Central memory CD8-positive, alpha-beta T cell (primary cell): ENCODE data around the gene ELP5.

ENCODE experiments used
- ATAC-seq: fragments of 150-1000 bp; cut with Tn5 transposase; replicated peaks from 2 replicates; pipeline ENCODE4 v1.10.0; 2022; ENCODE audit warnings: mild to moderate bottlenecking, moderate FRiP score, moderate number of reproducible peaks; ENCODE audit not compliant: poor library complexity, severe bottlenecking; ENCODE audit errors: extremely low read depth
- DNase-seq, 2 donors: peaks; one replicate each; pipeline ENCODE4 v3.0.0; 2021; ENCODE audit warnings: low spot score in 2 of 2
- H3K27ac Mint-ChIP-seq: one replicate; pipeline ENCODE4 v1.8.0; 2022; ENCODE audit warnings: low read depth, mild to moderate bottlenecking, moderate library complexity, mixed read lengths
- H3K27me3 Mint-ChIP-seq: one replicate; pipeline ENCODE4 v1.8.0; 2022; ENCODE audit warnings: mixed read lengths
- H3K36me3 Mint-ChIP-seq: one replicate; pipeline ENCODE4 v1.8.0; 2022; ENCODE audit warnings: mild to moderate bottlenecking, moderate library complexity, mixed read lengths; ENCODE audit not compliant: insufficient read depth
- H3K4me1 Mint-ChIP-seq: one replicate; pipeline ENCODE4 v1.8.0; 2022; ENCODE audit warnings: mixed read lengths
- H3K4me3 Mint-ChIP-seq: one replicate; pipeline ENCODE4 v1.8.0; 2022; ENCODE audit warnings: mild to moderate bottlenecking, moderate library complexity, mixed read lengths
- H3K9me3 Mint-ChIP-seq: one replicate; pipeline ENCODE4 v1.8.0; 2022; ENCODE audit warnings: mixed read lengths

Gene ELP5

GRCh38 chr17:7214300-7215135, 37.5 kb upstream of the ELP5 start:
- Mint-ChIP-seq H3K27ac (peak overlapping the region; percentile 98), H3K36me3 (peaks cover 20% of the 10 kb centered on the region), H3K9me3 (no peaks in the 10 kb centered on the region), H3K4me3 (peak overlapping the region; percentile 86), H3K4me1 (peaks cover 43% of the 10 kb centered on the region), H3K27me3 (peaks cover 42% of the 10 kb centered on the region)
- DNase-seq (peak; percentile 97 to 98), ATAC-seq (peak; percentile 77)

DNA sequence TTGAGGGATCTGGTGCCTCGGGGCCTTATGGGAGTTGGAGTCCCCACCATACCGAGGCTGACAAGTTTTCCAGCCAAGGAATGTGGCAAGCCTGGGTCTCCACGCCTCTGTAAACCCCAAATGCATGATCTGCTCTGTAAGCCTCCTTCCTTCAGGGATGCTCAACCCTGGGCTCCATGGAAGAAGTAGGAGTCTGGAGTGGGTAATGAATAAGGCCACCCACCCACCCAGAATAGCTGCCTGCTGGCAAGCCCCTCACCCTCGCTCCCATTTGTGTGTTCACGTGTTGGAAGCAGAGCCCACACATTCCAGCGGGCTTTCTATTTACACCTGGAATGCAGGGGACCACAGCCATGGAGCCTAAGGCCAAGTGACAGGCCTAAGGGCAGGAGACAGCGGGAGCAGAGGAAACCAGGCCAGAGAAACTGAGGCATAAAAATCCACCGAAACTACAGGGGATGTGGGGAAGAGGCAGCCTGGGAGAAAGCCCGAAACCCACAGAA, 36.8 kb upstream of the ELP5 start:
- DNase-seq: no peak

GRCh38 chr17:7215652-7216180, 36.3 kb upstream of the ELP5 start:
- no peaks in the 10 kb centered on the region for H3K9me3 Mint-ChIP-seq
- peak overlapping the region; percentile 0 for H3K4me3 Mint-ChIP-seq
- H3K27me3 Mint-ChIP-seq: peaks cover 30% of the 10 kb centered on the region
- H3K36me3 Mint-ChIP-seq: peaks cover 20% of the 10 kb centered on the region
- peak overlapping the region; percentile 13 for H3K27ac Mint-ChIP-seq
- peaks cover 53% of the 10 kb centered on the region for H3K4me1 Mint-ChIP-seq
- ATAC-seq (no peak), DNase-seq (no peak)

More for the DNA sequence above, 36.8 kb upstream of the ELP5 start:
- H3K27ac Mint-ChIP-seq: peak overlapping the region; percentile 98
- H3K9me3 Mint-ChIP-seq: no peaks in the 10 kb centered on the region
- H3K36me3 Mint-ChIP-seq: peaks cover 20% of the 10 kb centered on the region
- peaks cover 48% of the 10 kb centered on the region for H3K4me1 Mint-ChIP-seq
- peak overlapping the region; percentile 86 for H3K4me3 Mint-ChIP-seq
- peaks cover 35% of the 10 kb centered on the region for H3K27me3 Mint-ChIP-seq
- ATAC-seq: no peak

GRCh38 chr17:7216242-7217112, 35.5 kb upstream of the ELP5 start:
- peaks cover 61% of the 10 kb centered on the region for H3K4me1 Mint-ChIP-seq
- DNase-seq: no peak
- peak overlapping the region; percentile 13 for H3K27ac Mint-ChIP-seq
- H3K27me3 Mint-ChIP-seq: peaks cover 22% of the 10 kb centered on the region
- H3K4me3 Mint-ChIP-seq: peak overlapping the region; percentile 0
- no peaks in the 10 kb centered on the region for H3K9me3 Mint-ChIP-seq
- H3K36me3 Mint-ChIP-seq: peaks cover 20% of the 10 kb centered on the region
- no peak for ATAC-seq

DNA sequence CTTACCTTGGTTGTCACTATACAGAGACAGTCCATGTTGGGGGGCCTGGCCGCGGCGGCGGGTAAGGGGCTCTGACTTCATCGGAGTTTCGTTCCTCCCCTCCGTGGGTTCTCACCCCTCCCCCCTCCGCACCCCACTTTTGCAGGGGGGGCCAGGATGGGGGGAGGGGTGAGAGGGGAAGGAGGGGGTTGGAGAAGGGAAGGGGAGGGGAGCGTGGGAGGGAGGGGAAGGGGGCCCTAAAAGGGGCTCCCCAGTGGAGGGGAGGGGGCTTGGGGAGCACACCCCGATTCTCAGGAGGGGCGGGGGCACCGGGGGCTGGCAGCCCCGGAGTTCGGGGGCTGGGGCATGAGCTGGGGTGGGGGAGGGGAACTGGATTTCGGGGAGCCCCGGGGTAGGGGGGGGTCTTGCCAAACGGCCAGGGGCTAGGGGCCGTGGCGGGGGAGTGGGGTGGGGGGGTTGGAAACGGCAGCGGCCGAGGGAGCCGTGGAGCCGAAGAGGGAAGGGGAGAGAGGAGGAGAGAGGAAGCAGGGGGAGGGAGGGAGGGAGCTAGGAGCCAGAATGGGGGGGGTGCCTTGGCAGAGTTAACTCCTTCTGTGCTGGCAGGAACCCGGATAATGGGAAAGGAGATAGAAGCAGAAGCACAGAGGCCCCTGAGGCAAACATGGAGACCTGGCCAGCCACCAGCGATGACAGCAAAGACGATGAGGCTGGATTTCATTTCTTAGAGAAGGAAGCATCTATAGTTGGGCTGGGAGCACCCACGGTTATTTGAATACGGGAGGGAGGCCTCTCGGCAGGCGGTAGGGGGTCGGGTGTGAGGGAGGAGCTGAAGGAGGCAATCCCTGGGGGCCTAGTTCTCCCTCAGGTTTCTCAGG, 34.7 kb upstream of the ELP5 start:
- H3K27ac Mint-ChIP-seq: no peak overlapping the region
- peaks cover 14% of the 10 kb centered on the region for H3K27me3 Mint-ChIP-seq
- peaks cover 20% of the 10 kb centered on the region for H3K36me3 Mint-ChIP-seq
- H3K4me1 Mint-ChIP-seq: peaks cover 63% of the 10 kb centered on the region
- no peak for DNase-seq
- H3K4me3 Mint-ChIP-seq: peak overlapping the region; percentile 29
- no peaks in the 10 kb centered on the region for H3K9me3 Mint-ChIP-seq
- no peak for ATAC-seq

GRCh38 chr17:7218166-7218565, 33.8 kb upstream of the ELP5 start:
- Mint-ChIP-seq H3K4me1 (peaks cover 63% of the 10 kb centered on the region), H3K27ac (no peak overlapping the region), H3K27me3 (peaks cover 10% of the 10 kb centered on the region), H3K4me3 (peak overlapping the region; percentile 98), H3K9me3 (no peaks in the 10 kb centered on the region), H3K36me3 (peaks cover 20% of the 10 kb centered on the region)
- no peak for DNase-seq
- ATAC-seq: no peak

GRCh38 chr17:7218758-7219157, 33.3 kb upstream of the ELP5 start:
- Mint-ChIP-seq H3K9me3 (no peaks in the 10 kb centered on the region), H3K27ac (peak overlapping the region; percentile 95), H3K36me3 (peaks cover 19% of the 10 kb centered on the region), H3K4me1 (peaks cover 57% of the 10 kb centered on the region), H3K4me3 (peak overlapping the region; percentile 98), H3K27me3 (peaks cover 4% of the 10 kb centered on the region)
- DNase-seq (no peak), ATAC-seq (no peak)

DNA sequence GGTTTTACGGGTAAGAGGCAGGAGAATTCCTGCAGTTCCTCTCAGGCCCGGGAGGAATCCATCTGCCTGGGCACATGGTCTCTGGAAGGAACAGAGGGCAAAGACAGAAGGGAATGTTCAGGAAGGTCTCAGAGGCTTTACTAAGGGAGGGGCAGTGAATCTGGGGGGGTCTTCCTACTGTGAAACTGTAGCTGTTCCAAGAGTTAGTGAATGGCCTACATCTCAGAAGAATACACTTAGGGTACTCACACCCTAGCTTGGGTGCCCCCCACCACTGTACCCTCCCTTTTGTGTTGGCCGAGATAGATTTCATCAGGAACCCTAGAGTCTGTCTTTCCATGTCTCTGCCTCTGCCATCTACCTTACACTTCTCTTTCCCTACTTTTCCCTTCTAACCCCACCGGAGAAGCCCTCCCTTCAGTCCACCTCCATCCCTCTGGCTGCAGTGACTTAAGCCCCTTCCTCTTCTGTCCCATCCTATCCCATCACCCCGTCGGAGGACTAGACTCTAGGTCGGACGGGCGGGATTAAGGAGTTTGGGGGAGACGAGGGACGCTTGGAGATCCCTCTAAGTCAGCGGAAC, 32.7 kb upstream of the ELP5 start:
- Mint-ChIP-seq H3K36me3 (peaks cover 14% of the 10 kb centered on the region), H3K4me1 (peaks cover 51% of the 10 kb centered on the region), H3K4me3 (peak overlapping the region; percentile 98), H3K27me3 (no peaks in the 10 kb centered on the region), H3K27ac (peak overlapping the region; percentile 95), H3K9me3 (no peaks in the 10 kb centered on the region)
- ATAC-seq (no peak), DNase-seq (no peak)

- Mint-ChIP-seq H3K4me3 (peak within 1 kb of the TSS; percentile 98), H3K27me3 (no peaks in the 10 kb centered on the region), H3K36me3 (peaks cover 8% of the 10 kb centered on the region), H3K4me1 (peaks cover 44% of the 10 kb centered on the region), H3K27ac (peak within 1 kb of the TSS; percentile 95), H3K9me3 (no peaks in the 10 kb centered on the region)
- ATAC-seq (peak; percentile 62), DNase-seq (peak; percentile 35 to 44)
Measured at GRCh38 chr17:7219812-7220592, 32.0 kb upstream of the ELP5 start, which contains the start of the genes ACADVL and DLG4. Gene ACADVL, plus strand, starts transcription at chr17:7219938. Its CDS starts 47 bp downstream, at chr17:7219985. Gene DLG4, minus strand, starts transcription at chr17:7219836.

DNA sequence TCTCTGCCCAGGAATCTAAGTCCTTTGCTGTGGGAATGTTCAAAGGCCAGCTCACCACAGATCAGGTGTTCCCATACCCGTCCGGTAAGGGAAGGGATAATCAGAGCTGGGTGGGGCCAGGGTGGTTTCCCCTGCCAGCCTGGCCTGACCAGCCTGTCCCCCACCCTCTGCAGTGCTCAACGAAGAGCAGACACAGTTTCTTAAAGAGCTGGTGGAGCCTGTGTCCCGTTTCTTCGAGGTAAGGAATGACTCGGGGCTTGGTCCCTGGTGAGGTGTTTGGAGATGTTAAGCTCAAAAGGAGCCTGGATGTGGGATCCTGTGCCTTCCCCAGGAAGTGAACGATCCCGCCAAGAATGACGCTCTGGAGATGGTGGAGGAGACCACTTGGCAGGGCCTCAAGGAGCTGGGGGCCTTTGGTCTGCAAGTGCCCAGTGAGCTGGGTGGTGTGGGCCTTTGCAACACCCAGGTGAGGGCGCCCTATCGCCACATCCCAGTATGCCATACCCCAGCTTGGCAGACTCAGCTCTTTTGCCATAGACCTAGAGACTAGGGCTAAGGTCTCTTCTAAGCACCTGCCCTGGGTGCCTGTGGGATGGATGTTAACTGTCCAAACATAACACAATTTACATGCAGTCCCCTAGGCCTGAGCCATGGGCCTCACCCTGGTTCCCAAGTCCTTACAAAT, 31.3 kb upstream of the ELP5 start:
- Mint-ChIP-seq H3K9me3 (no peaks in the 10 kb centered on the region), H3K4me1 (peaks cover 40% of the 10 kb centered on the region), H3K27ac (peak overlapping the region; percentile 95), H3K27me3 (no peaks in the 10 kb centered on the region), H3K4me3 (peak overlapping the region; percentile 98), H3K36me3 (peaks cover 7% of the 10 kb centered on the region)
- ATAC-seq (peak; percentile 66), DNase-seq (peak; percentile 41 to 44)
